ENCODE data around the gene RDH13.

DNA sequence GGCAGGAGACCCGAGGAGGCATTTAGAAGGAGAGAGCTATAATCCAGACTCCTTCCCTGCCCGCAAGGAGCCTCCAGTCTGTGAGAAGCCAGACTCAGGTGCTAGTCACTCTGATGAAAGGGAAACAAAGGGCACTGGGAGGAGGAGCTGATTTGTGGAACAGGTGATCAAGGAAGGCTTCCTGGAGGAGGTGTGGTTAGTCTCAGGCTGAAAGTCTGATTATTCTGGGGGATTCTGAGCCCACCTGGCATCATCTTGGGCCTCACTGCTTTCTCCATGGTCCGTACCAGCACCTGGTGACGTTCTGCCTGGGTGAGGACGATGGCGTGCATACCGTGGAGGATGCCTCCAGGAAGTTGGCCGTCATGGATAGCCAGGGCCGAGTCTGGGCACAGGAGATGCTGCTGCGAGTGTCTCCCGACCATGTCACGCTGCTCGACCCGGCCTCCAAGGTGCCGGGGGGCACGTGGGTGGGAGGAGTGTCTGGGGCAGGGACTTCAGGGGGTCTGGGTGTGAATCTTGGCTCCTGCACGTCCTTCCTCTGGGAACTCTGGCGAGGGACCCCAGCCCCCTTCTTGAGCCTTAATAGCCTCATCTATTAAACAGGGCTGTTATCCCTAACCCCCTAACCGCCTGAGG, 16.6 kb upstream of the RDH13 start:
- TF ChIP-seq, protein P1, sequence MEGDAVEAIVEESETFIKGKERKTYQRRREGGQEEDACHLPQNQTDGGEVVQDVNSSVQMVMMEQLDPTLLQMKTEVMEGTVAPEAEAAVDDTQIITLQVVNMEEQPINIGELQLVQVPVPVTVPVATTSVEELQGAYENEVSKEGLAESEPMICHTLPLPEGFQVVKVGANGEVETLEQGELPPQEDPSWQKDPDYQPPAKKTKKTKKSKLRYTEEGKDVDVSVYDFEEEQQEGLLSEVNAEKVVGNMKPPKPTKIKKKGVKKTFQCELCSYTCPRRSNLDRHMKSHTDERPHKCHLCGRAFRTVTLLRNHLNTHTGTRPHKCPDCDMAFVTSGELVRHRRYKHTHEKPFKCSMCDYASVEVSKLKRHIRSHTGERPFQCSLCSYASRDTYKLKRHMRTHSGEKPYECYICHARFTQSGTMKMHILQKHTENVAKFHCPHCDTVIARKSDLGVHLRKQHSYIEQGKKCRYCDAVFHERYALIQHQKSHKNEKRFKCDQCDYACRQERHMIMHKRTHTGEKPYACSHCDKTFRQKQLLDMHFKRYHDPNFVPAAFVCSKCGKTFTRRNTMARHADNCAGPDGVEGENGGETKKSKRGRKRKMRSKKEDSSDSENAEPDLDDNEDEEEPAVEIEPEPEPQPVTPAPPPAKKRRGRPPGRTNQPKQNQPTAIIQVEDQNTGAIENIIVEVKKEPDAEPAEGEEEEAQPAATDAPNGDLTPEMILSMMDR (IDR thresholded peaks at IDR 0.05) = no peak
- no peak for TF ChIP-seq POLR2A (IDR thresholded peaks at IDR 0.05)

Measured in ovary (tissue), 3 donors.